IPS-18a (cell line): ENCODE measurements around the gene CYTH4.

Source experiments
- H3K27ac ChIP-seq: one replicate; pipeline ENCODE4 v1.5.1; 2013; ENCODE audit warnings: low read length
- H3K27me3 ChIP-seq: one replicate; pipeline ENCODE4 v1.6.1; 2013; ENCODE audit warnings: mild to moderate bottlenecking, low read length; ENCODE audit not compliant: control insufficient read depth, insufficient read depth
- H3K36me3 ChIP-seq: one replicate; pipeline ENCODE4 v1.6.1; 2013; ENCODE audit warnings: low read depth, low read length; ENCODE audit not compliant: control insufficient read depth
- H3K4me1 ChIP-seq: one replicate; pipeline ENCODE4 v1.6.1; 2013; ENCODE audit warnings: low read depth, low read length; ENCODE audit not compliant: control insufficient read depth
- H3K4me3 ChIP-seq: one replicate; pipeline ENCODE4 v1.5.1; 2013; ENCODE audit warnings: low read length
- H3K9ac ChIP-seq: one replicate; pipeline ENCODE4 v1.6.1; 2013; ENCODE audit warnings: mild to moderate bottlenecking, low read length, moderate library complexity
- H3K9me3 ChIP-seq: one replicate; pipeline ENCODE4 v1.6.1; 2013; ENCODE audit warnings: low read depth, low read length; ENCODE audit not compliant: control insufficient read depth

CYTH4 gene

DNA sequence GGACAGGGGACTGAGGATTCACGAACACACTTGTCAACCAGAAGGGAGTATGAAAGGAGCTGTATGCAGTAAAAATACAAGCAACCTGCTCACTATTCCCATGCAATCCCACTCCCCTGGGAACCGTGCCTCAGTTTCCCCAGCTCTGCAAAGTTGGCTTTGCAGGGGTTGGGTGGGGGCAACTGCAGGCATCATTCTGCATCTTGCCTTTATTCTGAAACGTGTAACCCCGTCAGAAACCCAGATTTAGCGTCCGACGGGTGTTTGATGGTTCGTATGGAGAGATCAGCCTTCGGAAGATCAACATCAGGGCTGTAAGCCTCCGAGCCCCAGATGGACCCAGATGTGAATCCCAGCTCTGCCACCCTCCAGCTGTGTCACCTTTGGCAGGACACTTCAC, 3.6 kb downstream of the CYTH4 start:
- Histone ChIP-seq H3K4me1 (peaks cover 8% of the 10 kb centered on the region), H3K36me3 (no peaks in the 10 kb centered on the region), H3K9ac (no peak overlapping the region)

DNA sequence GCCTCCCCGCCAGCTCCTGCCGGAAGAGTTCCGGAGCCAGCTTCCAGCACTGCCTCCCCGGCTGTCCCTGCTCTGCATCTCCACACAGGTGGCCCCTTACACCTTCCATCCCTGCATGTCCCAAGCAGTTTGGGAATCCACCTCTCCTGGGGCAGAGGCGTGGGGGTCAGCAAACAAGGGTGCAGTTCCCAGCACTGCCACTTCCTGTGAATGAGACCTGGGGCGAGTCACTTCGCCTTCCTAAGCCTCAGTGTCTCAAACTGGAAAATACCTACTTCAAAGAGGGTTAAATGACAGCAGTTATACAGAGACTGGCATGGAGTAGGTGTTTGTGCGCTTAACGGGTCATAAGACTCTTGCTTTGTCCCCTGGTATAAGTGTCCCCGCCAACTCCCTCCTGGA, 5.2 kb downstream of the CYTH4 start:
- Histone ChIP-seq H3K9me3 (no peaks in the 10 kb centered on the region), H3K4me3 (no peak overlapping the region), H3K9ac (no peak overlapping the region), H3K36me3 (no peaks in the 10 kb centered on the region), H3K27me3 (no peaks in the 10 kb centered on the region), H3K4me1 (peaks cover 8% of the 10 kb centered on the region), H3K27ac (no peak overlapping the region)

More for the DNA sequence above, 3.6 kb downstream of the CYTH4 start:
- no peak overlapping the region for H3K4me3 ChIP-seq
- no peak overlapping the region for H3K27ac ChIP-seq
- H3K27me3 ChIP-seq = no peaks in the 10 kb centered on the region
- H3K9me3 ChIP-seq = no peaks in the 10 kb centered on the region

DNA sequence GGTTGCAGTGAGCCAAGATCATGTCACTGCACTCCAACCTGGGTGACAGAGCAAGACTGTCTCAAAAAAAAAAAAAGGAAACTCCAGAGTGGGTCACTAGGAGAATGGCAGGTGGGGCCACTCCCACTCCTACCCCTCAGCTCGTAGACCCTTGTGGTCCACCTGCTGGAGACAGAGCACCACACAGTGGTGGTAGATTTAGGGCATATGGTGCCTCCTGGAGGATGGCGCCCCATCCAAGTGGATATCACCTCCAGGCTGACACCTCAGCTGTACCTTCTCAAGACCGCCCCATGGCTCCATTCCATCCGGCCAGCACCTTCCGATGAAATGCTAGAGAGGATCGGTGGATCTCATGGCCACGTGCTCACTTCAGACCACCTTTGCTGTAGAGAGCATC, 6.2 kb downstream of the CYTH4 start:
- no peaks in the 10 kb centered on the region for H3K36me3 ChIP-seq
- H3K27me3 ChIP-seq = no peaks in the 10 kb centered on the region
- peaks cover 8% of the 10 kb centered on the region for H3K4me1 ChIP-seq
- H3K27ac ChIP-seq = no peak overlapping the region
- H3K9ac ChIP-seq = no peak overlapping the region
- H3K9me3 ChIP-seq = no peaks in the 10 kb centered on the region
- no peak overlapping the region for H3K4me3 ChIP-seq

- Histone ChIP-seq H3K9ac (no peak overlapping the region), H3K9me3 (no peaks in the 10 kb centered on the region), H3K4me1 (peaks cover 3% of the 10 kb centered on the region), H3K4me3 (no peak overlapping the region), H3K27ac (no peak overlapping the region), H3K36me3 (no peaks in the 10 kb centered on the region), H3K27me3 (no peaks in the 10 kb centered on the region)
These were observed 6.9 kb downstream of the CYTH4 start for GRCh38 chr22:37289156-37289735.

DNA sequence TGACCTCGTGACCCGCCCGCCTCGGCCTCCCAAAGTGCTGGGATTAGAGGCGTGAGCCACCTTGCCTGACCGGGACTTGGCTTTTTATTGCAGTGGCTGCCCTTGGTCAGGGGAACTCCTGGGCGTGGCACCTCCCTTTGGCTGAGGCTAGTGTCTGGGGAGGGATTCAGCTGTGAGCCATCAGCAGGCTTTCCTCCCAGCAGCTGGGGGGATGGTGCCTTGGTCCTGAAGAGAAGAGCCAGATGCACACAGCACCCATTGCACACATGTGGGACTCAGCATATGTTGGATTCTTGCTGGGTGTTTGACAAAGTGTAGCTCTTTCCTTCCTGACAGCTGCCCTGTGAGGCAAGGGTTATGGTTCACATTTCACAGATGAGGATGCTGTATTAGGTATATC, 8.4 kb downstream of the CYTH4 start:
- H3K27me3 ChIP-seq = no peaks in the 10 kb centered on the region
- no peak overlapping the region for H3K9ac ChIP-seq
- H3K27ac ChIP-seq = no peak overlapping the region
- no peaks in the 10 kb centered on the region for H3K36me3 ChIP-seq
- no peaks in the 10 kb centered on the region for H3K4me1 ChIP-seq
- no peak overlapping the region for H3K4me3 ChIP-seq
- H3K9me3 ChIP-seq = no peaks in the 10 kb centered on the region

GRCh38 chr22:37291559-37292298, 9.4 kb downstream of the CYTH4 start:
- Histone ChIP-seq H3K36me3 (no peaks in the 10 kb centered on the region), H3K9ac (no peak overlapping the region)

GRCh38 chr22:37292641-37293040, 10.3 kb downstream of the CYTH4 start:
- Histone ChIP-seq H3K27ac (no peak overlapping the region), H3K4me1 (no peaks in the 10 kb centered on the region), H3K9me3 (no peaks in the 10 kb centered on the region), H3K4me3 (no peak overlapping the region), H3K36me3 (no peaks in the 10 kb centered on the region), H3K27me3 (no peaks in the 10 kb centered on the region), H3K9ac (no peak overlapping the region)

More at GRCh38 chr22:37291559-37292298, 9.4 kb downstream of the CYTH4 start:
- Histone ChIP-seq H3K9me3 (no peaks in the 10 kb centered on the region), H3K27ac (no peak overlapping the region), H3K4me3 (no peak overlapping the region), H3K4me1 (no peaks in the 10 kb centered on the region), H3K27me3 (no peaks in the 10 kb centered on the region)

DNA sequence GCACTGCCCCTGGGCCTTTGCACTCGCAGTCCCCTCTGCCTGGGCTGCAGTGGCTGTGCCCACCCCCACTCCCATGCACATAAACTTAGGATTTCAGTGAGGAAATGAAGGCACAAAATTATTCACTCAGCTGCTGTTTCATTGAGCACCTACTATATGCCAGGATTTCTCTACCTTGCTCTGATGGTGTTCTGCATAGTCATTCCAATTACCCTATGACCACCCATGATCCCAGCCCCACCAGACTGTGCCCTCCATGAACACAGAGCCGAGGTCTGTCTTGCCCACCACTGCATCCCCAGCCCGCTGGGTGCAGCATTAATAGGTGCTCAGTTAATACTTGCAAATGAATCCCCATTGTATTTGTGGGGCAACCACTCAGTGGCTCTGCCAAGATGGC, 10.9 kb downstream of the CYTH4 start:
- H3K4me1 ChIP-seq = no peaks in the 10 kb centered on the region
- no peak overlapping the region for H3K4me3 ChIP-seq
- H3K9me3 ChIP-seq = no peaks in the 10 kb centered on the region
- H3K27me3 ChIP-seq = no peaks in the 10 kb centered on the region
- no peak overlapping the region for H3K27ac ChIP-seq
- no peaks in the 10 kb centered on the region for H3K36me3 ChIP-seq
- H3K9ac ChIP-seq = no peak overlapping the region

DNA sequence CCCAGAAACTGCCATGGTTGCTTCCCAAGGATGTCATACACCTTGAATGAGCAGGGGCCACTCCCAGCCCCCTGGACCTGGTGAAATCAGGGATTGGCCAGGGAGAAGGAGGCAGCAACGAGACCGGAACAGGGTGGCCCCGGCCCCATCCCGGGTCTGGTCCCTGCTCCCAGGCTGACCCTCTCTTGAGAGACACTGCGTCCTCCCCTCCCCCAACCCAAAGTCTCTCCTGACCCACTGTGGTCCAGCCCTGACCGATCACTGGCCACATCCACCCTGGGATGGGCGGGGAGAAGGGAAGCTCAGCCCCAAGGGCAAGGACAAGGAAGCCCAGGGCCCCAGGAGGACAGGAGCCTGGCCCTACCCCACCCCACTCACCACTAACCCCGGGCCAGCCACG, 12.4 kb downstream of the CYTH4 start:
- H3K4me1 ChIP-seq = no peaks in the 10 kb centered on the region
- no peaks in the 10 kb centered on the region for H3K27me3 ChIP-seq

DNA sequence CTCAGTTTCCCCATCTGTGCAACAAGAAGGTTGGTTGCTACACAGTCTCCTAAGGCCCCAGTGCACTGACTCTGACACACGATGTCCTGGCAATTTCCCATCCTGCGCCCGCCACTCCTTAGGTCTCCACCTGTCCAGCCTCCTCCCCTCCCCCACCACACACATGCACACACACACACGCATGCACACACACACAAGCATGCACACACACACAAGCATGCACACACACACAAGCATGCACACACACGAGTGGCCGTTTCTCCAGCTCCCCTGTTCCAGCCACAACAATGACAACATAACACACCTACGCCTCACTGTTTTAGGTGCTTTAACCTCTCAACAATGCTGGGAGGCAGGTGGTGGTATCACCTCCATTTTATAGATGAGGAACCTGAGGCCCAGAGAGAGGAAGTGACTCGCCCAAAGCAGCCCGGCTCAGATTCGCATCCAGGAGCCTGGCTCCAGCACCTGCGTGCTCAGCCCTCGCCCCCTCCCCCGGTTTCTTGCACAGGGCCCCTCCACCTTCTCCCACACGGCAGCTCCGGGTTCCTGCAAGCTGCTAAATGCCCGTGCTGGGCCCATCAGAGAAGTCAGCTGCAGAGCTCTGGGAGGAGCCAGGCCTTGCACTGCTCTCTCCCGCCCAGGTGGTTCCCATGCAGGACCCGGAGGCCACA, 13.0 kb downstream of the CYTH4 start:
- Histone ChIP-seq H3K4me3 (no peak overlapping the region), H3K4me1 (no peaks in the 10 kb centered on the region), H3K36me3 (no peaks in the 10 kb centered on the region), H3K27ac (no peak overlapping the region), H3K9me3 (no peaks in the 10 kb centered on the region), H3K27me3 (no peaks in the 10 kb centered on the region), H3K9ac (no peak overlapping the region)

More for the DNA sequence above, 12.4 kb downstream of the CYTH4 start:
- Histone ChIP-seq H3K4me3 (no peak overlapping the region), H3K36me3 (no peaks in the 10 kb centered on the region), H3K9me3 (no peaks in the 10 kb centered on the region), H3K27ac (no peak overlapping the region), H3K9ac (no peak overlapping the region)

GRCh38 chr22:37295946-37296345, 13.6 kb downstream of the CYTH4 start:
- H3K27ac ChIP-seq = no peak overlapping the region
- no peak overlapping the region for H3K4me3 ChIP-seq
- no peaks in the 10 kb centered on the region for H3K27me3 ChIP-seq
- no peaks in the 10 kb centered on the region for H3K36me3 ChIP-seq
- H3K4me1 ChIP-seq = no peaks in the 10 kb centered on the region
- H3K9ac ChIP-seq = no peak overlapping the region
- no peaks in the 10 kb centered on the region for H3K9me3 ChIP-seq
